Astrocyte of the hippocampus (primary cell): Measurements from ENCODE around the gene KIF18B.

ENCODE experiments used
- DNase-seq: peaks from one replicate; pipeline ENCODE4 v3.0.0; 2011; ENCODE audit warnings: low read depth, low spot score

KIF18B gene

GRCh38 chr17:44878627-44879221 lies 68.8 kb downstream of the KIF18B start:
- peak; percentile 51 for DNase-seq

DNA sequence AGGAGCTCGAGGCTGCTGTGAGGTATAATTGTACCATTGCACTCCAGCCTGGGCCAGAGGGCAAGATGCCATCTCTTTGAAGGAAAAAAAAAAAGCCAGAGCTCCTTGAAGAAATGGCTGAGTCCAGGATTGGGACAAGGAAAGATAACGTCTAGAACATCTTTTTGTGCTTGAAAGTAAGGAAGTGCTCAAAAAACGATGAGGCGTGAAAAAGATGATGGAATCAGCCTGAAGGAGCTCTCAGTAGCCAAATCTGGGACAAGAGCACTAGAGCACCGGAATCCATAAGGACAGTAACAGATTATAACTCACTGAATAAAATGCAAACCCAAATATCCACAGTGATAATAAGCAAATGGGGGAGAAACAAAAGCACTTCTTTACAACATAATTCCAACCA lies 70.5 kb downstream of the KIF18B start:
- no peak for DNase-seq

DNA sequence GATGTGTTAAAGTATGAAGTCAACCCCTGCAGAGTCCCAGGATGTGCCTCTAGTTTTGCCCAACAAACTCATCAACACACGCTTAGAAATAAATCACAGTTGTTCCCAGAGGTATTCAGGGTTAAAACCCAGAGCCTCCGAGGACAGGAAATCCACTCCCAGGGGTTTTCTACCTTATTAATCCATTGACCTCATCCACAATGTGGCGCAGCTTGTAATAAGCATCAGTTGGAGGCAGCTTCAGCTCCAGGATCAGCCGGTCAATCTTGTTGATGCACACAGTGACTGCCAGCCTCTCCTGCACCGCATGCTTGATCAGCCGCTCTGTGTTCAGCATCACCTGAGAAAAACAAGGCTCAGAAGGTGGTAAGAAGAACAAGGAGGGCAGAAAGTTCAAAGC lies 71.8 kb downstream of the KIF18B start:
- no peak for DNase-seq
